ENCODE data around the gene ARL14. TPM values are rescaled to one million over a fixed set of nuclear protein-coding genes. Genes with fewer than 3 reads are reported as not detected.

Gene ARL14
- total RNA-seq, 1 experiment from 2014 or later: not detected

GRCh38 chr3:160686955-160687535 lies 10.1 kb downstream of the ARL14 start:
- Mint-ChIP-seq H3K4me3 (no peak overlapping the region), H3K9me3 (no peaks in the 10 kb centered on the region), H3K27ac (no peak overlapping the region), H3K4me1 (peaks cover 5 to 9% of the 10 kb centered on the region in 2 experiments; a peak in 2 of 4 replicates), H3K36me3 (ENCODE audit: insufficient read depth in 1 of 3, low read depth in 3 of 3) (no peaks in the 10 kb centered on the region), H3K27me3 (ENCODE audit: low read depth) (no peaks in the 10 kb centered on the region)
- Histone ChIP-seq H3K79me2 (ENCODE audit: insufficient read depth, low read length) (no peaks in the 10 kb centered on the region), H3K4ac (ENCODE audit: low read depth, low read length) (no peak overlapping the region), H3K18ac (ENCODE audit: insufficient read length, low read depth, low read length) (no peak overlapping the region), H3K56ac (ENCODE audit: insufficient read length, low read depth, low read length) (no peak overlapping the region), H3K14ac (ENCODE audit: insufficient read depth, low read length) (no peak overlapping the region), H2BK5ac (ENCODE audit: insufficient read length, low read length) (no peak overlapping the region), H4K20me1 (ENCODE audit: control insufficient read depth, insufficient read depth, insufficient read length) (no peaks in the 10 kb centered on the region), H3K23me2 (ENCODE audit: insufficient read length, low read depth, low read length, poor library complexity, severe bottlenecking) (no peaks in the 10 kb centered on the region), H2BK20ac (ENCODE audit: low read depth, low read length, poor library complexity, severe bottlenecking) (no peak overlapping the region), H3K79me1 (ENCODE audit: insufficient read depth, low read depth, low read length, poor library complexity, severe bottlenecking) (no peaks in the 10 kb centered on the region), H3K4me1 (ENCODE audit: insufficient read depth, low read length) (no peaks in the 10 kb centered on the region), H3K4me2 (ENCODE audit: insufficient read depth, insufficient read length, low read length) (no peak overlapping the region), H3K27me3 (ENCODE audit: insufficient read depth, low read length) (no peaks in the 10 kb centered on the region), H2BK120ac (ENCODE audit: low read depth, low read length, poor library complexity, severe bottlenecking) (no peak overlapping the region), H2AFZ (ENCODE audit: low read length) (no peak overlapping the region), H3T11ph (ENCODE audit: low read length) (no peak overlapping the region), H3K9ac (ENCODE audit: extremely low read depth, insufficient read length, low read length) (no peak overlapping the region), H2AK5ac (ENCODE audit: insufficient read length, low read length) (no peak overlapping the region), H3K27ac (ENCODE audit: insufficient read length, low read depth, low read length) (no peak overlapping the region), H2BK12ac (ENCODE audit: insufficient read length, low read depth, low read length) (no peak overlapping the region), H3K23ac (ENCODE audit: insufficient read length, low read depth, low read length) (no peak overlapping the region), H2BK15ac (ENCODE audit: low read depth, low read length) (no peak overlapping the region), H4K5ac (ENCODE audit: insufficient read length, low read depth, low read length) (no peak overlapping the region), H3K9me3 (ENCODE audit: control insufficient read depth, low read depth, low read length) (no peaks in the 10 kb centered on the region), H4K8ac (replicated peaks; ENCODE audit: insufficient read length, low read depth, low read length) (no peak overlapping the region), H4K91ac (ENCODE audit: insufficient read length, low read depth, low read length) (no peak overlapping the region)
- TF ChIP-seq CTCF (conservative IDR thresholded peaks at IDR 0.05): peak; percentile 56
- no CpG with 5 or more reads among the region's 6 CpGs for WGBS (ENCODE audit: extremely low coverage, insufficient read length, low lambda C conversion rate)
- no peak for DNase-seq
